HFF-Myc (cell line): ENCODE measurements around the gene SH3RF1.

Experiments used
- DNase-seq: peaks from one replicate; pipeline ENCODE4 v3.0.0-alpha.2; 2011; ENCODE audit warnings: low read depth; ENCODE audit errors: extremely low read depth
- H3K4me3 ChIP-seq: replicated peaks from 2 replicates; pipeline ENCODE4 v1.5.1; 2011; ENCODE audit warnings: low read depth, mild to moderate bottlenecking, control low read depth, low read length
- CTCF ChIP-seq: IDR thresholded peaks from 2 replicates; pipeline ENCODE4 v1.5.1; 2012; ENCODE audit warnings: mild to moderate bottlenecking, low read depth, low read length, control low read depth; ENCODE audit errors: missing control alignments

The SH3RF1 gene

DNA sequence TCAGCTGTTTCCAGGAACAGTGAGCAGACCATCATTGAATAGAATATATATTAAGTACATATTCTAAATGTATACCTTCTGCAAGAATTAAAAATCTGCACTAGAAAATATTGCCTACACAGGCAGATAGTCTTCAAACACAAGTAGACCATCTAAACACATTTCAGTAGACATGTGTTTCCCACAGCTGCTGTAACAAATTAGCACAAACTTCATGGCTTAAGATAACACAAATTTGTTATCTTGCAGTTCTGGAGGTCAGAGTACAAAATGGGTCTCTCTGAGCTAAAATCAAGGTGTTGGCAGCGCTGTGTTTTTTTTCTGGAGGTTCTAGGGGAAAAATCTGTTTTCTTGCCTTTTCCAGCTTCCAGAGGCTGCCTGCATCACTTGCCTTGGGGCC, 42.7 kb downstream of the SH3RF1 start:
- no peak overlapping the region for H3K4me3 ChIP-seq
- no peak for TF ChIP-seq CTCF
- no peak for DNase-seq

DNA sequence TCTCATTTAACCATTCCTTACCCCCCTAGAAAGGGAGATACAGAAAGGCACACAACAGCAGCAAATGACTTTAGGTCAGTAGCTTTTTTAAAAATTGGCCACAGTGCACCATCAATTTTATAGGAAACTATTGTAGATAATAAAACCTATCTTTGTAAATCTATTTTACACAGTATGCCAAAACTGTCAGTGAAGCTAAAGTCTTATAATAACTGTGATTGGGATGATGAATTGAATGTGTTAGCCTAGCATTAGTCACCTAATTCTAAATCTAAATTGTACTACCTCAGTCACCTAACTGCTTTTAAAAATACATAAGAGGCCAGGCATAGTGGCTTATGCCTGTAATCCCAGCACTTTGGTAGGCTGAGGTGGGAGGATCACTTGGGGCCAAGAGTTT, 44.2 kb downstream of the SH3RF1 start:
- TF ChIP-seq CTCF: no peak
- no peak for DNase-seq
- H3K4me3 ChIP-seq: no peak overlapping the region

- TF ChIP-seq CTCF: no peak
- no peak for DNase-seq
- no peak overlapping the region for H3K4me3 ChIP-seq
These were observed 44.9 kb downstream of the SH3RF1 start for GRCh38 chr4:169225812-169226211.

- TF ChIP-seq CTCF: no peak
These were observed 45.6 kb downstream of the SH3RF1 start for GRCh38 chr4:169225058-169225751.

DNA sequence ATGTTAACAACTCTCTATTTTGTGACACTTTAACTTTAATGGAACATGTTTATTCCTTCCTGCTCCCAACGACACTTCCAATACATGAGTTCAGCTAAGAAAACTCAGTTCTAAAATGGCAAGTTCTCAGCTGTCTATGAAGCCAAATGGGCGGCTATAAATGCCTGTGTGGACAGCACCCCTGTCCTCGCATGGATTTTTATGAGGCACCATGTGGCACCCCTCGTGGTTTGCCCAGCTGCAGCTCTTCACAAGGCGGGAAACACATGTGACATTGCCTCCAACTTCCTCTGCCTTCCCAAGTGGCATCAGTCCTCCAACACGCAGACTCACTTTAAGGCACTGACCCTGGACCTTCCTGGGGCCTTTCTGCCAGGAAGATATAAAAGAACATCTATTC, 48.0 kb downstream of the SH3RF1 start:
- TF ChIP-seq CTCF: no peak
- no peak for DNase-seq
- H3K4me3 ChIP-seq: no peak overlapping the region

More at GRCh38 chr4:169225058-169225751, 45.6 kb downstream of the SH3RF1 start:
- peak; percentile 88 for DNase-seq
- H3K4me3 ChIP-seq: no peak overlapping the region

DNA sequence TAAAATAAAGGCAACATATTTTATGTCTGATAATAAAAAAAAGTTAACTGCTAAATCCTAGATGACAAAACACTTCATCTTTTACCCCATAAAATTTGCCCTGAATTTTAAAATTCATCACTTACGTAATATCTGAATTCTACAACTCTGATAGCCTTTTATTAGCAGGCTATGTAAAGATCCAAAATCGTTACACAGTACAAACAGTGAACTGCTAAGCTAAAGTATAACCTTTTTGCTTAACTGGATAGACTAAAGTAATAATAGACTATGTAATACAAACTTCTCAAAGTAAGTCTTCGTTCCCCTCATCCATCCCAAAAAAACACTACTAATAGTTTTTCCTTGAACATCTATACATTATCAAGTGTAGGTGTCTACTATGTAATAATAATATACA, 49.1 kb downstream of the SH3RF1 start:
- no peak for TF ChIP-seq CTCF
- no peak overlapping the region for H3K4me3 ChIP-seq
- no peak for DNase-seq

- no peak for TF ChIP-seq CTCF
- H3K4me3 ChIP-seq: no peak overlapping the region
- no peak for DNase-seq
These were observed 49.8 kb downstream of the SH3RF1 start for GRCh38 chr4:169220854-169221411.
